Stomach (tissue), 9 donors: ENCODE results near the gene GABRB3. TPM values are rescaled to one million over a fixed set of nuclear protein-coding genes. Genes with fewer than 3 reads are reported as not detected.

Experiments used
- DNase-seq, 2 donors: peaks; one replicate each; pipeline versions ENCODE4 v3.0.0 to v3.0.0-alpha.2; 2013 to 2019
- H3K27ac ChIP-seq, 5 donors: fragments of 200-600 bp in 4 of 5; sonication (generic) in 4 of 5; one replicate each; pipeline ENCODE4 v1.5.1; 2013 to 2019; ENCODE audit warnings: mild to moderate bottlenecking in 1 of 5, moderate library complexity in 1 of 5
- H3K27me3 ChIP-seq, 3 donors: fragments of 200-600 bp; sonication (generic); one replicate each; pipeline ENCODE4 v1.5.1; 2017 to 2019; ENCODE audit warnings: mixed run types in 1 of 3
- H3K36me3 ChIP-seq, 4 donors: fragments of 200-600 bp; sonication (generic); 1 replicate in 3 of 4; 2 replicates in 1 of 4; pipeline ENCODE4 v1.5.1; 2016 to 2019
- H3K4me1 ChIP-seq, 4 donors: fragments of 200-600 bp; sonication (generic); one replicate each; pipeline ENCODE4 v1.5.1; 2016 to 2019
- H3K4me3 ChIP-seq, 4 donors: fragments of 200-600 bp; sonication (generic) in 3 of 4; one replicate each; pipeline ENCODE4 v1.5.1; 2016 to 2019; ENCODE audit warnings: mild to moderate bottlenecking in 1 of 4
- H3K9me3 ChIP-seq, 4 donors: fragments of 200-600 bp; sonication (generic); one replicate each; pipeline ENCODE4 v1.5.1; 2016 to 2019
- CTCF ChIP-seq, 7 experiments: fragments of 450-650 bp in 4 of 7; fragments of 200-600 bp in 3 of 7; sonication (generic) in 3 of 7; IDR thresholded peaks; one replicate each; pipeline ENCODE4 v1.5.1; 2016 to 2019; ENCODE audit warnings: antibody characterized with exemption in 7 of 7, control low read depth in 2 of 7, mild to moderate bottlenecking in 1 of 7
- EP300 ChIP-seq: sonication (generic); formaldehyde crosslinking; IDR thresholded peaks from one replicate; pipeline ENCODE4 v1.6.1; 2017; ENCODE audit warnings: antibody characterized with exemption
- POLR2A ChIP-seq, 4 donors: fragments of 450-650 bp; IDR thresholded peaks; one replicate each; pipeline ENCODE4 v1.6.1; 2016; ENCODE audit warnings: antibody characterized with exemption in 4 of 4, control low read depth in 2 of 4, mild to moderate bottlenecking in 1 of 4, moderate library complexity in 1 of 4
- POLR2AphosphoS5 ChIP-seq, 3 donors: sonication (generic); formaldehyde crosslinking; IDR thresholded peaks; one replicate each; pipeline ENCODE4 v1.6.1; 2016; ENCODE audit warnings: antibody characterized with exemption in 3 of 3
- WGBS, 5 donors: extraction: QIAGEN DNeasy Blood & Tissue Kit in 3 of 5; methylation state at CpG; one replicate each; pipeline versions ENCODE4 v1.1.5 to v1.1.7; 2013 to 2018; 5-methylcytosine and 5-hydroxymethylcytosine counted together
- intact Hi-C: fragments of 100-400 bp; cut with DNase I; formaldehyde crosslinking; loops from one replicate; pipeline ENCODE4 v1.15.1; 2023; ENCODE audit warnings: low total_unique reads
- polyA plus RNA-seq, 3 donors: library from polyadenylated mRNA; stranded (reverse); fragments of 200-250 nt; gene quantifications; one replicate each; pipeline ENCODE4 v1.2.3, GENCODE V29; 2013
- total RNA-seq, 5 donors: library from RNA; depleted of rRNA; stranded (reverse); fragments of >200 nt; gene quantifications; one replicate each; pipeline versions ENCODE4 v1.1.0 to v1.2.3, GENCODE V29; 2014 to 2016
- donor health status: healthy with polysubstance abuse.
- donor health status: Bipolar disorder and iron deficiency.
- donor health status: healthy.

Gene GABRB3
- total and polyA plus RNA-seq, 8 donors = 1.5 to 14.6 (median 6.1) TPM; not detected in 2

GRCh38 chr15:26561130-26561529 is 211.7 kb downstream of the GABRB3 start:
- TF ChIP-seq POLR2A (IDR thresholded peaks at IDR 0.05) = no peak
- no peak for TF ChIP-seq POLR2AphosphoS5 (IDR thresholded peaks at IDR 0.05)
- TF ChIP-seq CTCF (IDR thresholded peaks at IDR 0.05) = no peak
- TF ChIP-seq EP300 = no peak
- peaks cover 0 to 12% (median 3%) of the 10 kb centered on the region in 4 donors for H3K36me3 ChIP-seq
- H3K27me3 ChIP-seq = no peaks in the 10 kb centered on the region
- intact Hi-C loops = no loop called here
- peaks cover 0 to 5% (median 0%) of the 10 kb centered on the region in 4 donors for H3K9me3 ChIP-seq
- no peak for DNase-seq
- WGBS, 5 donors = 26 to 52% (median 49%) methylated on average over 5 of the region's 5 CpGs
- H3K4me1 ChIP-seq = no peaks in the 10 kb centered on the region
- H3K4me3 ChIP-seq = no peak overlapping the region
- no peak overlapping the region for H3K27ac ChIP-seq

- H3K4me1 ChIP-seq = no peaks in the 10 kb centered on the region
- no peaks in the 10 kb centered on the region for H3K27me3 ChIP-seq
- peaks cover 0 to 12% (median 3%) of the 10 kb centered on the region in 4 donors for H3K36me3 ChIP-seq
- DNase-seq = no peak
- no peak overlapping the region for H3K27ac ChIP-seq
- TF ChIP-seq CTCF (IDR thresholded peaks at IDR 0.05) = no peak
- TF ChIP-seq POLR2A (IDR thresholded peaks at IDR 0.05) = no peak
- TF ChIP-seq POLR2AphosphoS5 (IDR thresholded peaks at IDR 0.05) = no peak
- TF ChIP-seq EP300 = no peak
- no peak overlapping the region for H3K4me3 ChIP-seq
- H3K9me3 ChIP-seq = peaks cover 0 to 5% (median 0%) of the 10 kb centered on the region in 4 donors
- WGBS, 5 donors = 85 to 92% (median 91%) methylated on average over 3 of the region's 3 CpGs
- intact Hi-C loops = no loop called here
Measured at GRCh38 chr15:26555898-26556297, 217.0 kb downstream of the GABRB3 start.

- Histone ChIP-seq H3K9me3 (no peaks in the 10 kb centered on the region), H3K4me1 (no peaks in the 10 kb centered on the region), H3K36me3 (no peaks in the 10 kb centered on the region), H3K27me3 (no peaks in the 10 kb centered on the region), H3K4me3 (no peak overlapping the region), H3K27ac (no peak overlapping the region)
- 86 to 93% (median 90%) methylated on average over 9 of the region's 9 CpGs for WGBS, 5 donors
- TF ChIP-seq CTCF (IDR thresholded peaks at IDR 0.05) (no peak), POLR2A (IDR thresholded peaks at IDR 0.05) (no peak), EP300 (no peak), POLR2AphosphoS5 (IDR thresholded peaks at IDR 0.05) (no peak)
- intact Hi-C loops = no loop called here
- no peak for DNase-seq
Measured at GRCh38 chr15:26551473-26551872, 221.4 kb downstream of the GABRB3 start.

- 60 to 80% (median 65%) methylated on average over 3 of the region's 3 CpGs for WGBS, 5 donors
- Histone ChIP-seq H3K36me3 (no peaks in the 10 kb centered on the region), H3K4me1 (no peaks in the 10 kb centered on the region), H3K27me3 (no peaks in the 10 kb centered on the region), H3K4me3 (no peak overlapping the region), H3K9me3 (no peaks in the 10 kb centered on the region), H3K27ac (no peak overlapping the region)
- intact Hi-C loops = no loop called here
- TF ChIP-seq POLR2A (IDR thresholded peaks at IDR 0.05) (no peak), POLR2AphosphoS5 (IDR thresholded peaks at IDR 0.05) (no peak), CTCF (IDR thresholded peaks at IDR 0.05) (no peak), EP300 (no peak)
- no peak for DNase-seq
Measured at GRCh38 chr15:26550880-26551279, 222.0 kb downstream of the GABRB3 start.
